HG03460 (cell line): Measurements from ENCODE around the gene ARHGAP15.
A peak's percentile ranks its signal among the peaks of the same experiment; 100 is the strongest.
"Not testable (repeated sequence)": the region's sequence is repeated elsewhere in the genome, so short reads cannot be mapped to it uniquely, and the experiment has no call there.

ENCODE experiments used
- ATAC-seq: cut with Tn5 transposase; IDR thresholded peaks from one replicate; pipeline ENCODE4 v1.9.1; 2021; ENCODE audit not compliant: unreplicated experiment

ARHGAP15 gene

DNA sequence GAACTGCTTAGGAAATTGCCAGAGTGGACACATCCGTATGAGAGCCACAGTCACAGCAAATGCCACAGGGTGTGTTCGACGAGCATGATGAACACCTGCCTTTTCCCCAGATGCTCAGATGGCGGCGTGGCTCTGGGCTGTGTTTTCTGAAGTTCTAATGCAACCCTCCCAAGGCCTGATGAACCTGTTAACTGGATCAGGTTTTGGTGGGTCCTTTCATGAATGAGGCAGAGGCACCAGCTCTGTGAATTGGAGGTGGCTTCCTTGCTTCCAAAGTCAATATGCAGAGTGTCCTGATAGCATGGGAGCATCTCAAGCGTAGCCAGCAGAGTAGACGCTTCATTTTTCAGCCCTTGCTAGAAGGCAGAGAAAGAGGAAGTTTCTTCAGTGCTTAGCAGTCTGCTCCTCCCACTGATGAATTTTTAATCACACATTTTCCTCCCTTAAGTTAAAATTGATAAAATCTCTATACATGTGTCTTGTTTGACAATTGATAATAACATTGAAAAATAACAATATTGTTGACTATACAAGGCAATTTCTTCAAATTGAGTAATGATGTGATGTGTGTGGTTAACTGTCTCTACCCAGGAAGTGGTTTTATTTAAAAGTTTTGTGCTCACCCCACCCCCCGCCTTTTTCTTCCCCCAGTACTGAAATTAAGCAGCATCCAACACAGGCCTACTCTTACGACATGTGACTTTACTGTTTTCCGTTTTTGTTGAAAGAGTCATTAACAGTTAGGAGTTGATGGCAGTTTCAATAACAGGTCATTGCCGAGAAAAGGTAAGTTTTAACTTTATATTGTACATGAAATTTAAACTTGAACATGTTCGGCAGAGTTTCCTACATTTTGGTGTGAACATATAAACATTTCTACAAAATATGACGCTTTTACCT is at the start of gene ARHGAP15:
Gene ARHGAP15, plus strand, starts transcription at position 739 of the 900 bp plus-strand sequence.
- peak; percentile 90 for ATAC-seq

DNA sequence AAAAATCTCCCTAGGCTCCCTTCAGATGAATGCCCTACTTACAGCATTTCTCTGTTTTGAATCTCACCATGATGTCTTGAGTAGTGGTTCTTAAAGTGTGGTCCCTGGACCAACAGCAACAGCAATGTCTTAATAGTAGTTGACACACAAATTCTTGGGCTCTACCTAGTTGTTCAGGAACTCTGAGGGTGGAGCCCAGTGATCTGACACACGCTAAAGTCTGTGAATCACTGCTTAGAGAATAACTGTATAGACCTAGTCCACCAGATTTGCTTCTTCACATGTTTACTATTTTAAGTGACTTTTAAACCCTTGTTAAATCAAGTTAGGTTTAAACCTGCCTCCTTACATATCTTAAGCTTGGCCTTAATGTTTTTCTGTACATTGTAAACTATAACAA is 47.6 kb upstream of the ARHGAP15 start:
- no peak for ATAC-seq

DNA sequence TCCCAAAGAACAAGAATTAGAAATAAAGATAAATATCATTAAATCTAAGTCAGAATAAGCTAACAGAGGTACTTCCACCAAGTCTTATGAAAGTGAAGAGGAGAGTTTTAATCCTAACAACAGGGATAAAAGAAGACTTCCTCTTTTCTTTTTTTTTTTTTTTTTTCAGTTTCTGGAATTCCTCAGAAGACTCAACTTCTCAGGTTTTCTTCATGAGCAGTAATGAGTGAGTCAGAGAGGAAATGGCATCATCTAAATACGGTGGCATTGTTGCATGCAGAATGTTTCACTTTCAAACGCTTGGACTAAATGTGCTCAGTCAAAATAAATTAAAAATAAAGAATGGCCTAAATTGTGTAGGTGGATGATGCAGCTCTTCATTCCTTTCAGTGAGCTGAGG is 45.6 kb upstream of the ARHGAP15 start:
- no peak for ATAC-seq

DNA sequence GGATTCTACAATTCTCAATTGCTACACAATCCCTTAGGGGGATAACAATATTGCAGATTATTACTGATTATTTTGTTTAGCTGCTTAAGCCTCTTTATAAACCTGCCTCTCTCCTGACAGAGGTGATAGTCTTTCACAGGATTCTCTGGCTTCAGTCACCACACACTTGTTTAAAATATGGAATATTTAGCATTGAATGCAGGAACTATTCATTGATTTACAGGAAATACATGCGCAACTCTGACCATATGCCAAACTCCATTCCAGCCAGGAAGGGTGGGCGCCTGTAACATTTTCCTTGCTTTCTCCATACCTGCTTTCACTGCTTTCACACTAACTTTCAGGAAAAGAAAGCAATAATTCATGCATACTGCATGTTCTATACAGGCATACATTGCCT is 44.8 kb upstream of the ARHGAP15 start:
- ATAC-seq, result no peak

DNA sequence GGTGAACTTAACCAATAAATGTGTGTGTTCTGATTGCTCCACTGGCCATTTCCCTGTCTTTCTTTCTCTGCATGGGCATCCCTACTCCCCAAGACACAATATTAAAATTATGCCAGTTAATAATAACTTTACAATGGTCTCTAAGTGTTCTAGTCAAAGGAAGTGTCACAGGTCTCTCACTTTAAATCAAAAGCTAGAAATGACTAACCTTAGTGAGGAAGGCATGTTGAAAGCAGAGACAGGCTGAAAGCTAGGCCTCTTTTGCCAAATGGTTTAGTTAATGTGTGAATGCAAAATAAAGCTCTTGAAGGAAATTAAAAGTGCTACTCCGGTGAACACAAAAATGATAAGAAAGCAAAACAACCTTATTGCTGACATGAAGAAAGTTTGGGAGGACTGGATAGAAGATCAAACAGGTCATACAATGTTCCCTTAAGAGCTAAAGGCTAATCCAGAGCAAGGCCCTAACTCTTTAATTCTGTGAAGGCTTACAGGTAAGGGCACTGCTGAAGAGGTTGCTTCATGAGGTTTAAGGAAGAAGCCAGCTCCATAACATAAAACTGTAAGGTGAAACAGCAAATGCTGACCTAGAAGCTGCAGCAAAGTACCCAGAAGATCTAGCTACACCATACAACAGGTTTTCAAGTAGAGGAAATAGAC is 44.0 kb upstream of the ARHGAP15 start:
- peak; percentile 56 for ATAC-seq

DNA sequence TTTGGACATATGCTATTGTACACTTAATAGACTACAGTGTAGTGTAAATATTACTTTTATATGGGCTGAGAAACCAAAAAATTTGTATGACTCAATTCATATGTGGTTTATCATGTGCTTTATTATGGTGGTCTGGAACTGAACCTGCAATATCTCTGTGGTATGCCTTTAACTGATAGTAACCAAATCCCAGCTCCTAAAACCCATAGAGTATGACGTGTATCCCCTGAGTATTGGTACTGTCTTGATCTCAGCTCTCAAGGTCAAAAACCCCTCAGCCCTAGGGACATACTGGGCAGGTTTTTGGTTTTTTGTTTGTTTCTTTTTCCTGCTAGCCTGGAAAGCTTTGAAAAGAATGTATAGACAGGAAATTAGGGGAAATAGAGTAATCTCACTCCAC is 42.2 kb upstream of the ARHGAP15 start:
- no peak for ATAC-seq

DNA sequence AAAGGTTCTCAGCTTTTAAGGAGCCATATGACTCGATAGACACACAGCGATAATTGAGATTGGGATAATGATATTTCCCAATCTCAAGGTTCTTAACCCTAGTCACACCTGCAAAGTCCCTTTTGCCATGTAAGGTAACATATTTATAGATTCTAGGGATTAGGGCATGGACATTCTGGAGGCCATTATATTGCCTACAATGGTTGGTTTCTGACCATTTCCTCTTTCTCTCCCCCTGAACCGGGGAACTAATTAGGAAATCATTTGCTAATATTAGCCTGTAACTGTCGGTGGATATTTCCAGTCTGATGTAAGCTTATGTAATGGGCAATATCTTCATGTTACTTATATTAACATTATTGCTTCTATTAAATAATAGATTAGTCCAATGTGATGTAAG is 40.8 kb upstream of the ARHGAP15 start:
- no peak for ATAC-seq

DNA sequence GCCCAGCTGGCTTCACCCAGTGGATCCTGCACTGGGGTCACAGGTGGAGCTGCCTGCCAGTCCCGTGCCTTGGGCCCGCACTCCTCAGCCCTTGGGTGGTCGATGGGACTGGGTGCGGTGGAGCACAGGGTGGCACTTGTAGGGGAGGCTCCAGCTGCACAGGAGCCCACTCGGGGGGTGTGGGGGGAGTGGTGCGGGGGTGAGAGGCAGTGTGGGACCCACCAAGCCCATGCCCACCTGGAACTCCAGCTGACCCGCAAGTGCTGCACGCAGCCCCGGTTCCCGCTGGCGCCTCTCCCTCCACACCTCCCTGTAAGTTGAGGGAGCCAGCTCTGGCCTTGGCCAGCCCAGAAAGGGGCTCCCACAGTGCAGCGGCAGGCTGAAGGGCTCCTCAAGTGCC is 39.7 kb upstream of the ARHGAP15 start:
- ATAC-seq, result not testable (repeated sequence)

DNA sequence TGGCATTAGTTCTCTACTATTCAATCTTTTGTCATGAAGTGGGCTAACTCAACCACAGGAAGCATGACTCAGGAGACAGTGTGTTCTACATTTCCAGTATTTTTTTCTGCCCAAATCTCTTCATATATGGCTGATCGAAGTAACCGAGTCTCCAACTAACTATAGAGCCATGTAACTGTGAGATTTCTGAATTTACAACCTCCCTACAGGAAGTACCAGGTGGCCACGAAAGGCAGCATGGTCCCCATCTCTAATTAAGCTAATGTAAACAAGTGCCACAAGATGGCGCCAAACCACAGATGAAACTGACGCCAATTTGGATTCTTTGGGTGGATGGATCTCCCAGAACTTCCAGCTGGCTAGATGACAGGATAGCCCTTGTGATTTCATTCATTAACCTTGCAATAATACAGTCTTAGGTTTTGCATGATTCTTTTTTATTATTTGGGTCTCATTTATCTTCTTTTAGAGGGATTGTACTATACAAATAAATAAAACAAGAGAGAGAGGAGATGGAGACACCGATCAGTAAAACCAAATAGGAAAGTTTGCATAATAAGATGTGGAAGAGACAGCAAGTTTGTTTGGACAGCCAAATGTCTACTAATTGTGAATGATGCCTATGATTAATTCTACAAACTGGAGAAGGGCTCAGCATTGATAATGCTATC is 18.3 kb upstream of the ARHGAP15 start:
- ATAC-seq, result peak; percentile 93

DNA sequence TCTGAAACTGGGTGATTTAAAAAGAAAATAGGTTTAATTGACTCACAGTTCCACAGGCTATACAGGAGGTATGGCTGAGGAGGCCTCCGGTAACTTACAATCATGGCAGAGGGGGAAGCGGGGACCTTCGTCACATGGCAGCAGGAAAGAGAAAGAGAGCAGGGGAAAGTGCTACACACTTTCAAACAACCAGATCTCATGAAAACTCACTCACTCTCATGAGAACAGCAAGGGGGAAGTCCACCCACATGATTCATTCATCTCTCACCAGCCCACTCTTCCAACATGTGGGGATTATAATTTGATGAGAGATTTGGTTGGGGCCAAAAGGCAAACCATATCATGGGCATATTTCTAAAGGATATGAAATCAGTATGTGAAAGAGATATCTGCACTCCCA is 12.0 kb upstream of the ARHGAP15 start:
- ATAC-seq, result no peak

DNA sequence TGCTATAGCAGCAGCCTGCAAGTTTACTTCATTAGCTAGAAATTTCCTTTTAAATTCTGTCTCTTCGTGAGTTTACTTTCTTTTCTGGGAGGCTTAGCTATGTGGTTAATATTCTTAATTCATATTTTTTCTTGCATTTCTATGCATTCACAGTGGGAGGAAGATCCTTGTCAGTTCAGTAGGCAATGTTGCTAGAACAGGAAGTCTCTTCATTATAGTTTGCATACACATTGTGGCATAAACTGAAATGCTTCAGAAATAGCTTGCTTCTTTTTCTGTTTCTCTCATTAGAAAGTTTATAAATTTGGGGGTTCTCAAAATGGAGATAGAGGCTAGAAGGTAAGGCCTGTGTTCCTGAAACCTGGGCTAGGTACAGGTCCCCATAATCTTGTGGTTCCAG is 8.1 kb upstream of the ARHGAP15 start:
- no peak for ATAC-seq

DNA sequence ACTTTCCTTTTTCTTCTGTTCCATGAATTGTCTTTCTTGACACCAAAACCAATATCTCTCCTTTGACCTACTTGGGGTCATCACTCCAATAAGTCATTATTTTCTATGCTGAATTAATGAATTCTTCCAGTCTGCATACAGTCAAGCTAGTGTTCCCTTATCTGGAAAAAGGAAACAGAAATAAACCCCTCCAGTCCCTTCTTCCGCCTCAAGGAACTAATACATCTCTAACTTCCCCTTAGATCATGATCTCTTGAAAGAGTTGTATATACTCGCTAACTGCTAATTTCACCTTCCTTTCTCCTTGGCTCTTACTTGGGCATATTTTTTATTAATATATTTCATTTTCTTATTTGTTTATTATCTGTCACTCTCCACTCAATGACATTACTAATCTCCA is 7.3 kb upstream of the ARHGAP15 start:
- ATAC-seq, result no peak

DNA sequence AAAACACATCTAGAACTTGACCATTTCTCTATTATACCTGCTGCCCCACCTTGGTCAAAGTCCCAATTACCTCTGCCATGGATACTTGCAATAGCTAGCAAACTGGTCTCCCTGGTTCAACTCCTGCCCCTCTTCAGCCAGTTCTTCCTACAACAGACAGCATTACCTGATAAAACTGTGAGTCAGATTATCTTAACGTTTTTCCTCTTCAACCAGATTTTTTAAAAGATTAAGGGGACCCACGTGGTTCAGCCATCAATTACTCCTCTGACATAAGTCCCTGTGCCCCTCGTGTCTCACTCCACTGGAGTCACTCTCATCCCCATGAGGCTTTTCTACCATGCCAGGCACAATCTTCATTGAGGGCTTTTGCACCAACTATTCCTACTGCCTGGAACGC is 5.3 kb upstream of the ARHGAP15 start:
- no peak for ATAC-seq

DNA sequence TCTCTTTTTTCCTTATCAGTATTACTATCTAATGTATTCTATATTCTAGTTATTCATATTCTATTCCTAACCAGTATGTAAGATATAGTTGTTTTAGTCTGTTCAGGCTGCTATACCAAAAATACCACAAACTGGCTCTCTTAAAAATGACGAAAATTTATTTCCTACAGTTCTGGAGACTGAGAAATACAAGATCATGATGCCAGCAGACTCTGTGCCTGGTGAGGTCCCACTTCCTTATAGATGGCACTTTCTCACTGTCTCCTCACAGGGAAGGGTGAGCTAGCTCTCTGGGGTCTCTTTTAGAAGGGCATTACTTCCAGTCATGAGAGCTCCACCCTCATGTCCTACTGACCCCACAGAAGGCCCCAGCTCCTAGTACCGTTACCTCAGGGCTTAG is 4.8 kb upstream of the ARHGAP15 start:
- no peak for ATAC-seq

DNA sequence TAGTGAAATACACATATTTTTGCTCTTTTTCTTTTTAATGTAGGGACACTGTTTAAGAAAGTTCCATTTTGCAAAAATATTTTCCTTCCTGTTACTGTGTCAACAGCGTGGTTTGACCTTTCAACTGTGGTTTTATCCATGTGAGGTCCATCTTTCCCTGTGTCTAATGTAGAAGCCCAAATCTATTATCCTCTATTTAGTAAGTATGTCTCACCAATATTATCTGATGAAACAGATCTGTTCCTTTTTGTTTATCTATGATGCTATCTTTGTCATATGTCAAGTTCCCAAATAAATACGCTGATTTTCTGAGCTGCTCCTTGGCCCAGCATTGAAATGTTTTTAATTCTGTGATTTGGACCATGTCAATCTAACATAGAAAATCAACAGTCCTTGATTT is 3.5 kb upstream of the ARHGAP15 start:
- ATAC-seq, result no peak

DNA sequence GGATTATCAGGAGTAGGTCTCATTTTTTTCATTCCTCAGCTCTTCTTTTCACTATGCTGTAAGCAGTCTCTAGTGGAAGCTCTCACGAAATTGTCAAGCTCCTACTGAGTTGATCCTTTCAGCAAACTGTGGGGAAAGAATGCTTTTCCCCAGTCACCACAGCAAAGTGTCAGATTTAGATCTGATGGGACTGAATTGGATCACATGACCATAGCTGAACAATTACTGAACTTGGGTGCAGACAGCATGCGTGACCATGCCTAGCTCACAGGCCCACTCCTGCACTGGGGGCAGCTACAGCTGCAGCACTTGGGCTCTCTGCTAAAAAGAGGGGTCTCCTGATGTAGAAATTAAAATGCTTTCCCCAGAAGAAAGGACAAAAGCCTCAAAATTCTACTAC is 3.1 kb downstream of the ARHGAP15 start:
- no peak for ATAC-seq

DNA sequence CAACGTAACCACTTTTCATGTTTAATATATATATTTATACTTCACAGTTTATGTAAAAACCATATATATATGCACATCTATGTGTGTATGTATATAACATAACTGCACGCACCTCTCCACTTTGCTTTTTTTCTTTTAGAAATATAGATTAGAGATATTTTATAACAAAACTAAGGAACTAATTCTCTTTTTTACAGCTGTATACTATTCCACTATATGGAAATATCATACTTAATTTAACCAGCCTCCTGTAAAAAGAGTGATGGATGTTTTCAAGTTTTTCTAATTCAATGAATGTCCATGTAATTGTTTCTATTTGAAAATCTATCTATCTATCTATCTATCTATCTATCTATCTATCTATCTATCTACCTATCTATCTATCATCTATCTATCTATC is 4.6 kb downstream of the ARHGAP15 start:
- no peak for ATAC-seq

DNA sequence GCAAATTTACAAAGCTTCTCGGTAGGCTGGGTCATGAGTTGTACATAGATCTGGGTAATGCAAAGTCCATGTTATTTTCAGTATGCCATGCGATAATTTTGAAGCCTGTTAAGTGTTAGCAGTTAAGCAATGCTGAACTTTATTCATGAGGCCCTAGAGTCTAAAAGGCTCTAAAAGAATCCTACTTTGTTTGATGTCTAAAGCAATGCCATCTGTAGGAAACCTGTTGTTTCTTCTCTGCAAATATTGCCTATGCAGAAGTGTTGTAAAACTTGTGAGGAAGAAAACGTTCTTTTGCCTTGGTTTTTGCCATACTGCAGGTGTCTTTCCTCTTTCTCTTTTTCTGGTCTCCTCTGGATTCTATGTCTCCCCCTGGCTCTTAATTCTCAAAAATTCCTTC is 9.1 kb downstream of the ARHGAP15 start:
- no peak for ATAC-seq

DNA sequence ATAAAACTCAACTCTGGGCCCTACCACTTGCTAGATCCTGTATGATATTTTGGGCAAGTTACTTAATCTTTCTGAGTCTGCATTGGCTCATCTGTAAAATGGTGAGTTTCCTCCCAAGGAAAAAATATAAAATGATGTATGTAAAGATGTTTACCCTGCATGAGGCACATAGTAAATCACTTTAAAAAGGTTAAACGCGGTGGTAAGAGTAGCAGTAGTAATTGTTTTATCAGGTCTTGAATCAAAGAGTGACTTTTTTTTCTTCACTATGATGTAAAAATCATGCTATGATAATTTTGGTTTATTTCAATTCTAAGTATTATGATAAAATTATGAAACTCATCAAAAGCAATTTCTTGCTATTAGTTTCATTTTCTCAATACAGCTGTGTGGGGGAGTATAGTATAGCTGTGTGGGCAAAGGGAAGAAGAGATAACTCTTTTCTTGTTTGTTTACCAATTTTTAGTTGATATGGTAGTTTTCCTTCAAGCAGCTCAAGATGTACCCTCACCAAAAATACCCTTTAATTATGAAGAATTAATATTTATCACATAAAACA is 10.7 kb downstream of the ARHGAP15 start:
- ATAC-seq, result no peak

DNA sequence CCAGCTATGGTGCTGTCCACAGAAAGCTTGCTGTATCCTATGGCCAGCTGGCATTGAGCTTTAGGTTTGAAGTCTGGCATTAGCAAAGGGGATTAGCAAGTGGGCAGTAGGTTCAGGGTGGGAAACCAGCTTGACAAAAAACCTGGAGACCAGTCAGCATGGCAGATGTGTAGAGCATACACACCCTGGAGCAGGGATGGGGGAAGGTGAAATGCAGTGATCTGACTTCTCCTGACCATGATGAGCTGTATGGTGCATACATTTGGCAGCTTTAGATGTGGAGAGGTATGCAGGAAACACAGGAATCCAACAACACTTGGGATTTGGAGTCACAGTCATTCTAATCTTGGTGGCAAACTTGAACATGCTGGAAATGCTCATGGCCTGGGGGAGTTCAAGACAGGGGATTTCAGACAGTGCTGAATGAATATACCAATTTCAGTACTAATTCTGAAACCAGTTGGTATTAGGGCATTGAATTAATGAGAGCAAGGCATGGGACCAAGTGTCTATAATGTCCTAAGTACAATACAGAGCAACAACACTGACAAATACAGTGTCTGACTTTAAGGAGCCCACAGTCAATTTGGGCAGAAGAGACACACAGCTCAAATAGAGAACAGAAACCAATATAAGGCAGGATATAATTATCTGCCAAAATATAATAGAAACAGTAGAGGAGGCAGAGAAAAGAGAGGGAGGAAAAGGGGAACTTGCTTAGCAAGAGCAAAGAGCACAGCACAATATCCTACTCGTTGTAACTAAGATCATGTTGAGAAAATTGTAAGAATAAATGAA is 11.8 kb downstream of the ARHGAP15 start:
- peak; percentile 73 for ATAC-seq

DNA sequence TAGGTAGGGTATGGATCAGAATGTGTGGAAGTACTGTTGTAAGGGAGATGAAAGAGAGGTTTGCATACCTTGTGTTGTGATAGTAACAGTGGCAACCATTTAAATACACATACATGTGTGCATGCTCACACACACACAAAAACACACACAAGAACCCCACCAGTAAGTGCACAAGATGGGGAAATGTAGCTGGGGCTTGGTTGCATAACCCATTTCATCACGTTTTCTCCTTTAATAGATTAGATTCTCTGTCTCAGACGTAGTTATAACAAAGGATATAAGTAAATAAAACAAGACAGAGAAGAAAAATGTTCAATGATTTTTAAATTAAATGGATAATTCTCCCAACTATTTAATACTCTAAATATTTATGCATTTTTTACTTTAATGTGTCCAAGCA is 13.4 kb downstream of the ARHGAP15 start:
- no peak for ATAC-seq
